ENCODE results near the gene NET1. TPM values are rescaled to one million over a fixed set of nuclear protein-coding genes. Genes with fewer than 3 reads are reported as not detected.

Gene NET1
- total and polyA plus RNA-seq, 8 donors = 50.2 to 246 (median 84.6) TPM

GRCh38 chr10:5449227-5449626, 36.9 kb downstream of the NET1 start:
- 12 to 48% (median 16%) methylated on average over 2 of the region's 2 CpGs for WGBS, 5 donors
- TF ChIP-seq POLR2A (IDR thresholded peaks at IDR 0.05) (no peak), EP300 (IDR thresholded peaks at IDR 0.05) (no peak), POLR2AphosphoS5 (IDR thresholded peaks at IDR 0.05) (no peak), CTCF (IDR thresholded peaks at IDR 0.05) (no peak)
- Histone ChIP-seq H3K27ac (peak overlapping the region in 4 of 5 donors; percentile 66 to 91 (median 83)), H3K9me3 (no peaks in the 10 kb centered on the region), H3K4me1 (peaks cover 8 to 55% (median 33%) of the 10 kb centered on the region in 4 donors), H3K36me3 (peaks cover 21 to 27% (median 24%) of the 10 kb centered on the region in 4 donors), H3K27me3 (no peaks in the 10 kb centered on the region), H3K4me3 (peak overlapping the region; percentile 49 to 60 (median 53))
- intact Hi-C loops (cut with DNase I; ENCODE audit: low total_unique reads) = no loop called here
- DNase-seq = no peak

- Histone ChIP-seq H3K27ac (peak overlapping the region; percentile 66 to 91 (median 81)), H3K27me3 (no peaks in the 10 kb centered on the region), H3K9me3 (no peaks in the 10 kb centered on the region), H3K36me3 (peaks cover 27 to 33% (median 30%) of the 10 kb centered on the region in 4 donors), H3K4me1 (peaks cover 8 to 50% (median 30%) of the 10 kb centered on the region in 4 donors), H3K4me3 (peak overlapping the region; percentile 49 to 60 (median 53))
- DNase-seq = peak in 1 of 2 donors; percentile 82
- TF ChIP-seq EP300 (IDR thresholded peaks at IDR 0.05) (no peak), POLR2AphosphoS5 (IDR thresholded peaks at IDR 0.05) (peak in 2 of 3 donors; percentile 47 to 53)
- WGBS, 5 donors = 17 to 30% (median 21%) methylated on average over 8 of the region's 8 CpGs
- intact Hi-C loops (cut with DNase I; ENCODE audit: low total_unique reads) = no loop called here
These were observed 37.5 kb downstream of the NET1 start for GRCh38 chr10:5449823-5450222.

GRCh38 chr10:5450605-5451384, 38.4 kb downstream of the NET1 start:
- DNase-seq = no peak
- H3K36me3 ChIP-seq = peaks cover 33 to 43% (median 40%) of the 10 kb centered on the region in 4 donors
- peak overlapping the region in 3 of 5 donors; percentile 13 to 91 (median 81) for H3K27ac ChIP-seq
- 58 to 71% (median 62%) methylated on average over 4 of the region's 4 CpGs for WGBS, 5 donors
- no peaks in the 10 kb centered on the region for H3K9me3 ChIP-seq
- TF ChIP-seq POLR2A (IDR thresholded peaks at IDR 0.05) (no peak), POLR2AphosphoS5 (IDR thresholded peaks at IDR 0.05) (no peak), EP300 (IDR thresholded peaks at IDR 0.05) (no peak), CTCF (IDR thresholded peaks at IDR 0.05) (no peak)
- intact Hi-C loops (cut with DNase I; ENCODE audit: low total_unique reads) = no loop called here
- peaks cover 6 to 40% (median 22%) of the 10 kb centered on the region in 4 donors for H3K4me1 ChIP-seq
- peak overlapping the region in 2 of 4 donors; percentile 0 to 17 for H3K4me3 ChIP-seq
- H3K27me3 ChIP-seq = no peaks in the 10 kb centered on the region

GRCh38 chr10:5453749-5454489, 41.6 kb downstream of the NET1 start:
- Histone ChIP-seq H3K27me3 (no peaks in the 10 kb centered on the region), H3K4me1 (peaks cover 0 to 30% (median 18%) of the 10 kb centered on the region in 4 donors), H3K9me3 (no peaks in the 10 kb centered on the region), H3K4me3 (no peak overlapping the region), H3K27ac (no peak overlapping the region), H3K36me3 (peaks cover 49 to 74% (median 71%) of the 10 kb centered on the region in 4 donors)
- no peak for TF ChIP-seq POLR2AphosphoS5 (IDR thresholded peaks at IDR 0.05)
- TF ChIP-seq POLR2A (IDR thresholded peaks at IDR 0.05) = no peak
- no peak for TF ChIP-seq CTCF (IDR thresholded peaks at IDR 0.05)
- no peak for TF ChIP-seq EP300 (IDR thresholded peaks at IDR 0.05)
- no peak for DNase-seq
- 86 to 90% (median 86%) methylated on average over 13 of the region's 13 CpGs for WGBS, 5 donors
- intact Hi-C loops (cut with DNase I; ENCODE audit: low total_unique reads) = no loop called here

Measured in stomach (tissue), 9 donors.